ENCODE measurements around the gene CALML4. TPM values are rescaled to one million over a fixed set of nuclear protein-coding genes. Genes with fewer than 3 reads are reported as not detected.
"Not testable (repeated sequence)": the region's sequence is repeated elsewhere in the genome, so short reads cannot be mapped to it uniquely, and the experiment has no call there.

The CALML4 gene
- total RNA-seq, 4 donors from 2014 or later, result 2.4 to 13.6 (median 4.8) TPM

DNA sequence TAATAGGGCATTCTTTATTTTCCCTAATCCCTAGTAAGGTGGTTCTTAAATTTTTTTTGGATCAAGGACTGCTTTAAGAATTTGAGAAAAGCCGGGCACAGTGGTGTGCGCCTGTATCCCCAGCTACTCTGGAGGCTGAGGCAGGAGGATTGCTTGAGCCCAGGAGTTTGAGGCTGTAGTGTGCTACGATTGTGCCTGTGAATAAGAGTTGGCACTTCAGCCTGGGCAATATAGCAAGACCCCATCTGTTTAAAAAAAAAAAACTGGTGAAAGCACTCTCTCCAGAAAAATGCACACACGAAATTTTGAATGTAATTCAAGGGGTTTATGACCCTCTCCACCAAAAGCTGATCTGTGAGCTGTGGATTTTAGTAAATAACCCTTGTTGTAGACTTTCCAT is 32.0 kb downstream of the CALML4 start:
- Histone ChIP-seq H3K4me3 (no peak overlapping the region), H3K9me3 (no peaks in the 10 kb centered on the region), H3K36me3 (peaks cover 56% of the 10 kb centered on the region), H3K27ac (no peak overlapping the region), H3K27me3 (no peaks in the 10 kb centered on the region), H3K4me1 (no peaks in the 10 kb centered on the region)
- DNase-seq (ENCODE audit: low spot score in 2 of 2), result no peak
- 97% methylated on average over 4 of the region's 4 CpGs for whole genome bisulfite sequencing
- TF ChIP-seq, protein P1, sequence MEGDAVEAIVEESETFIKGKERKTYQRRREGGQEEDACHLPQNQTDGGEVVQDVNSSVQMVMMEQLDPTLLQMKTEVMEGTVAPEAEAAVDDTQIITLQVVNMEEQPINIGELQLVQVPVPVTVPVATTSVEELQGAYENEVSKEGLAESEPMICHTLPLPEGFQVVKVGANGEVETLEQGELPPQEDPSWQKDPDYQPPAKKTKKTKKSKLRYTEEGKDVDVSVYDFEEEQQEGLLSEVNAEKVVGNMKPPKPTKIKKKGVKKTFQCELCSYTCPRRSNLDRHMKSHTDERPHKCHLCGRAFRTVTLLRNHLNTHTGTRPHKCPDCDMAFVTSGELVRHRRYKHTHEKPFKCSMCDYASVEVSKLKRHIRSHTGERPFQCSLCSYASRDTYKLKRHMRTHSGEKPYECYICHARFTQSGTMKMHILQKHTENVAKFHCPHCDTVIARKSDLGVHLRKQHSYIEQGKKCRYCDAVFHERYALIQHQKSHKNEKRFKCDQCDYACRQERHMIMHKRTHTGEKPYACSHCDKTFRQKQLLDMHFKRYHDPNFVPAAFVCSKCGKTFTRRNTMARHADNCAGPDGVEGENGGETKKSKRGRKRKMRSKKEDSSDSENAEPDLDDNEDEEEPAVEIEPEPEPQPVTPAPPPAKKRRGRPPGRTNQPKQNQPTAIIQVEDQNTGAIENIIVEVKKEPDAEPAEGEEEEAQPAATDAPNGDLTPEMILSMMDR (IDR thresholded peaks at IDR 0.05), result no peak
- TF ChIP-seq EP300 (IDR thresholded peaks at IDR 0.05) (no peak), POLR2AphosphoS5 (IDR thresholded peaks at IDR 0.05) (no peak), POLR2A (IDR thresholded peaks at IDR 0.05) (no peak)

DNA sequence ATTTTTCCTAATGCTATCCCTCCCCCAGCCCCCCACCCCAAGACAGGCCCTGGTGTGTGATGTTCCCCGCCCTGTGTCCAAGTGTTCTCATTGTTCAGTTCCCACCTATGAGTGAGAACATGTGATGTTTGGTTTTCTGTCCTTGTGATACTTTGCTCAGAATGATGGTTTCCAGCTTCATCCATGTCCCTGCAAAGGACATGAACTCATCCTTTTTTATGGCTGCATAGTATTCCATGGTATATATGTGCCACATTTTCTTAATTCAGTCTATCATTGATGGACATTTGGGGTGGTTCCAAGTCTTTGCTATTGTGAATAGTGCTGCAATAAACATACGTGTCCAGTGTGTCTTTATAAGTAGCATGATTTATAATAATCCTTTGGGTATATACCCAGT is 33.1 kb downstream of the CALML4 start:
- H3K27me3 ChIP-seq; DNase-seq (ENCODE audit: low spot score in 2 of 2); H3K9me3 ChIP-seq; H3K4me3 ChIP-seq; H3K4me1 ChIP-seq; H3K27ac ChIP-seq: not testable (repeated sequence)
- WGBS, result 100% methylated on average over 2 of the region's 2 CpGs
- H3K36me3 ChIP-seq, result peaks cover 51% of the 10 kb centered on the region

DNA sequence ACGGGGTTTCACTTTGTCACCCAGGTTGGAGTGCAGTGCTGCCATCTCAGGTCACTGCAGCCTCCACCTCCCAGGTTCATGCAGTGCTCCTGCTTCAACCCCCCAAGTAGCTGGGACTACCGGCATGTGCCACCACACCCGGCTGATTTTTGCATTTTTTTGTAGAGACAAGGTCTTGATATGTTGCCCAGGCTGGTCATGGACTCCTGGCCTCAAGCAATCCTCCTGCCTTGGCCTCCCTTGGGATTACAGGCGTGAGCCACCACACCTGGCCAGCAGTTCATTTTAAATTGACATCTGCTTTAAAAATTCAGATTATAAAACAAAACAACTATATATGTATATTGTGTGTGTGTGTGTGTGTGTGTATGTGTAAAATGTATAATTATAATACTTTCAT is 38.3 kb downstream of the CALML4 start:
- 77% methylated on average over 4 of the region's 4 CpGs for WGBS
- Histone ChIP-seq H3K4me3 (no peak overlapping the region), H3K27me3 (no peaks in the 10 kb centered on the region), H3K4me1 (no peaks in the 10 kb centered on the region), H3K27ac (no peak overlapping the region), H3K9me3 (no peaks in the 10 kb centered on the region), H3K36me3 (peaks cover 43% of the 10 kb centered on the region)
- TF ChIP-seq POLR2AphosphoS5 (IDR thresholded peaks at IDR 0.05), result no peak
- no peak for TF ChIP-seq POLR2A (IDR thresholded peaks at IDR 0.05)
- no peak for TF ChIP-seq EP300 (IDR thresholded peaks at IDR 0.05)
- TF ChIP-seq, protein P1 (IDR thresholded peaks at IDR 0.05), result no peak
- DNase-seq (ENCODE audit: low spot score in 2 of 2), result no peak

DNA sequence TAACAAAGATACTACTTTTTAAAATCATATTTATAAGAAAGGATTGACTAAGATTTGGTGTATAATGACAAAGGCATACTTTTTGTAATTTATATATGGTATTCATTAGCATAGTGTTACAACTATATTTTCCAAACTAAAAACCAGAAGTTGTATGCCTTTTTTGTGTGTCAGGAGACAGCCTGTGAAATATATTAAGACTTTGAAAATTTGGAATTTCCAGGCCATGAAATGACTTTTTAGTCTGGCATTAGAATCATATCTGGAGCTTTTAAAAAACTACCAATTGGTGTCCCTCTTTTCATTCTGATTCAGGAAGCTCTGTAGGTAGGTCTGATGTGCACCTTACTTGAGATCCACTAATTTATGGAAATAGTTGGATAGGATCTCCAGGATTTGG is 41.9 kb downstream of the CALML4 start:
- H3K27me3 ChIP-seq, result no peaks in the 10 kb centered on the region
- TF ChIP-seq, protein P1 (IDR thresholded peaks at IDR 0.05), result no peak
- TF ChIP-seq POLR2AphosphoS5 (IDR thresholded peaks at IDR 0.05), result no peak
- TF ChIP-seq EP300 (IDR thresholded peaks at IDR 0.05), result no peak
- no peak for TF ChIP-seq POLR2A (IDR thresholded peaks at IDR 0.05)
- peaks cover 43% of the 10 kb centered on the region for H3K36me3 ChIP-seq
- H3K4me1 ChIP-seq, result no peaks in the 10 kb centered on the region
- H3K27ac ChIP-seq, result no peak overlapping the region
- no peak for DNase-seq (ENCODE audit: low spot score in 2 of 2)
- H3K4me3 ChIP-seq, result no peak overlapping the region
- H3K9me3 ChIP-seq, result no peaks in the 10 kb centered on the region

DNA sequence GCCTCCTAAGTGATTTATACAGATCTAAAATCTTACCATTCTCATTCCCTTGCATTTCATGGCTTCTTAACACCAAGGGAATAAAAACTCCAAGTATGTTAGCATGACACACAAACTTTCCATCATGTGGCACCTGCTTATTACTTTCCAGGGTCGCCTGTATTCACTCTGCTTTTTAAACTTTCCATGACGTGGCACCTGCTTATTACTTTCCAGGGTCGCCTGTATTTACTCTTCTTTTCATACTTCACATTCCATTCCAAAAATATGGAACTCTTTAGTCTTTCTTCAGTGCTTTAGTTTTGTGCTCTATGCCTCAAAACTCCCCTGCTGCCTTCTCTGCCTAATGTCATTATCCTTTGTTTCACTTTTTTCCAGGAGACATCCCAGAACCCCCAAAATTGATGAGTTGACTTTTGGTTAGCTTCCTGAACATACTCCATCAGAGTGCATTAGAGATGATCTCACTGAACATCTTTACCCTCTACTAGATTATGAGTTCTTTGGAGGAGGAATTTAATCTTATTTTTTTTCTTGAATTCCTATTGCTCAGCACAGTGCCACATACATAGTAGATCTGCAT is 47.0 kb downstream of the CALML4 start:
- TF ChIP-seq POLR2A (IDR thresholded peaks at IDR 0.05) (no peak), EP300 (IDR thresholded peaks at IDR 0.05) (peak; percentile 55)
- TF ChIP-seq, protein P1 (IDR thresholded peaks at IDR 0.05), result no peak
- Histone ChIP-seq H3K27ac (no peak overlapping the region), H3K36me3 (peaks cover 34% of the 10 kb centered on the region), H3K27me3 (no peaks in the 10 kb centered on the region), H3K9me3 (no peaks in the 10 kb centered on the region), H3K4me1 (no peaks in the 10 kb centered on the region), H3K4me3 (no peak overlapping the region)
- WGBS, result 74% methylated on average over 3 of the region's 3 CpGs
- DNase-seq (ENCODE audit: low spot score in 2 of 2), result no peak

DNA sequence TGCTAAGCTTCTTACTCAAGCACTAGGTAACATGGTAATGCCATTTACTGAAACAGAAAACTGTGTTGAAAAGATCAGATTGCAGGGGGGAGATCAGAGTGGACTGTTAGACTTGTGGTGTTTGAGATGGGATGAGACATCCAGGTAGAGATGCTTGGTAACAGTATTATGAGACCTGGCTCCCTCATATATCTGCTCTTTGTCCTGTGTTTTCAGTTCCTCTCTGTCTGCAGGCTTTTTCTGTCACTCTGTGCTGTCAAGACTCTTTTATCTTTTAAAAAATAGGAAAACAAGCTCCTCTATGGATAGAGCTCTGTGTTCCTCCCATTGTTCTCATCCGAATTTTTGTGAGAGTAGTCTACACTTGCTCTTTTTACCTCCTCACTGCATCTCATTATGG is 48.1 kb downstream of the CALML4 start:
- Histone ChIP-seq H3K4me3 (no peak overlapping the region), H3K27ac (no peak overlapping the region), H3K9me3 (no peaks in the 10 kb centered on the region), H3K4me1 (no peaks in the 10 kb centered on the region), H3K36me3 (peaks cover 34% of the 10 kb centered on the region), H3K27me3 (no peaks in the 10 kb centered on the region)
- 62% methylated on average over 1 of the region's 1 CpG for WGBS
- TF ChIP-seq POLR2AphosphoS5 (IDR thresholded peaks at IDR 0.05) (no peak), EP300 (IDR thresholded peaks at IDR 0.05) (no peak), POLR2A (IDR thresholded peaks at IDR 0.05) (no peak)
- TF ChIP-seq, protein P1 (IDR thresholded peaks at IDR 0.05), result no peak
- no peak for DNase-seq (ENCODE audit: low spot score in 2 of 2)
